Measurements from ENCODE around the gene ANKRD17. TPM values are rescaled to one million over a fixed set of nuclear protein-coding genes. Genes with fewer than 3 reads are reported as not detected.

ANKRD17 gene
- total and polyA plus RNA-seq, 9 of the 15 experiments (the other 6 are each of a cell fraction or from before 2014, with no cell fraction given): 25.5 to 86.9 (median 52.2) TPM

GRCh38 chr4:73066445-73066844 is 192.2 kb downstream of the ANKRD17 start (continued):
- no peak for TF ChIP-seq CHAMP1 (IDR thresholded peaks at IDR 0.05)
- TF ChIP-seq TEAD4 (IDR thresholded peaks at IDR 0.05; ENCODE audit: low read length): 0 out of 2 replicates have a peak, but pooled peaks have one; percentile 29
- TF ChIP-seq TEAD4 (CRISPR knock-in tag; IDR thresholded peaks at IDR 0.05; ENCODE audit: borderline replicate concordance): no peak
- TF ChIP-seq CXXC5 (CRISPR knock-in tag; IDR thresholded peaks at IDR 0.05): peak; percentile 32; the same call in 1 of the 2 replicates
- no peak for TF ChIP-seq SNAPC5 (CRISPR knock-in tag; IDR thresholded peaks at IDR 0.05)
- no peak for TF ChIP-seq POLR3A (IDR thresholded peaks at IDR 0.05; ENCODE audit: borderline replicate concordance, extremely low read depth, insufficient read depth, insufficient read length)
- TF ChIP-seq ZNF592 (IDR thresholded peaks at IDR 0.05): no peak
- TF ChIP-seq SMC3 (conservative IDR thresholded peaks at IDR 0.05; ENCODE audit: insufficient read depth, low read depth, low read length): no peak
- TF ChIP-seq RBM14 (IDR thresholded peaks at IDR 0.05; ENCODE audit: borderline replicate concordance, insufficient read depth, low read depth, low read length): no peak
- TF ChIP-seq FOXJ3 (CRISPR knock-in tag; IDR thresholded peaks at IDR 0.05): no peak
- no peak for TF ChIP-seq SUPT5H (IDR thresholded peaks at IDR 0.05)
- no peak for TF ChIP-seq MAZ (CRISPR knock-in tag; conservative IDR thresholded peaks at IDR 0.05 in 1 of 2, IDR thresholded peaks at IDR 0.05 in 1 of 2)
- no peak for TF ChIP-seq HDAC6 (IDR thresholded peaks at IDR 0.05; ENCODE audit: low read depth, low read length)
- no peak for TF ChIP-seq ZNF263 (CRISPR knock-in tag; IDR thresholded peaks at IDR 0.05; ENCODE audit: borderline replicate concordance)
- TF ChIP-seq NFYB (IDR thresholded peaks at IDR 0.05; ENCODE audit: extremely low read depth, insufficient read length): no peak
- no peak for TF ChIP-seq NFIX (CRISPR knock-in tag; IDR thresholded peaks at IDR 0.05; ENCODE audit: low read depth)
- no peak for TF ChIP-seq ZNF274 (IDR thresholded peaks at IDR 0.05; ENCODE audit: borderline replicate concordance, low read depth, low read length)
- peak; percentile 55 for TF ChIP-seq CBFA2T3 (IDR thresholded peaks at IDR 0.05)
- TF ChIP-seq STAT5A (IDR thresholded peaks at IDR 0.05; ENCODE audit: borderline replicate concordance, low read length): no peak
